DOHH2 (cell line): ENCODE data around the gene MRPS34.

Experiments used
- H3F3A ChIP-seq: fragments of 200-600 bp; sonication (generic), shearing (Covaris generic); 2 replicates; pipeline ENCODE4 v1.6.0; 2016; ENCODE audit warnings: antibody characterized with exemption, mild to moderate bottlenecking; ENCODE audit not compliant: control insufficient read depth, insufficient read depth
- H3K27ac ChIP-seq: fragments of 200-600 bp; sonication (generic); 2 replicates; pipeline ENCODE4 v1.5.1; 2014; ENCODE audit warnings: low read depth, mild to moderate bottlenecking, low read length, moderate library complexity
- H3K27me3 ChIP-seq: fragments of 200-600 bp; sonication (generic); 2 replicates; pipeline ENCODE4 v1.6.1; 2014; ENCODE audit warnings: mild to moderate bottlenecking, low read length, mixed read lengths; ENCODE audit not compliant: control insufficient read depth
- H3K36me3 ChIP-seq: fragments of 200-600 bp; sonication (generic); 2 replicates; pipeline ENCODE4 v1.6.1; 2014; ENCODE audit warnings: mild to moderate bottlenecking, low read length, moderate library complexity, mixed read lengths; ENCODE audit not compliant: control insufficient read depth
- H3K4me1 ChIP-seq: fragments of 200-600 bp; sonication (generic); 2 replicates; pipeline ENCODE4 v1.6.1; 2014; ENCODE audit warnings: mild to moderate bottlenecking, low read length, mixed read lengths; ENCODE audit not compliant: control insufficient read depth
- H3K4me2 ChIP-seq: fragments of 200-600 bp; sonication (generic); 2 replicates; pipeline ENCODE4 v1.6.0; 2014; ENCODE audit warnings: mild to moderate bottlenecking, low read length, moderate library complexity
- H3K4me3 ChIP-seq: fragments of 200-600 bp; sonication (generic); 2 replicates; pipeline ENCODE4 v1.5.1; 2014; ENCODE audit warnings: mild to moderate bottlenecking, low read length, mixed read lengths
- H3K79me2 ChIP-seq: fragments of 200-600 bp; sonication (generic); 2 replicates; pipeline ENCODE4 v1.6.1; 2014; ENCODE audit warnings: mild to moderate bottlenecking, low read length, mixed read lengths; ENCODE audit not compliant: control insufficient read depth
- H3K9me2 ChIP-seq: fragments of 200-600 bp; sonication (generic); replicated peaks from 2 replicates; pipeline ENCODE4 v1.6.1; 2014; ENCODE audit warnings: mild to moderate bottlenecking, low read length, mixed read lengths; ENCODE audit not compliant: control insufficient read depth
- H3K9me3 ChIP-seq: fragments of 200-600 bp; sonication (generic); 2 replicates; pipeline ENCODE4 v1.6.1; 2014; ENCODE audit warnings: antibody characterized with exemption, low read length, mixed read lengths; ENCODE audit not compliant: control insufficient read depth, insufficient read depth
- H4K20me1 ChIP-seq: fragments of 200-600 bp; sonication (generic); 2 replicates; pipeline ENCODE4 v1.6.0; 2014; ENCODE audit warnings: low read depth, mild to moderate bottlenecking, antibody characterized with exemption, low read length, moderate library complexity; ENCODE audit not compliant: control insufficient read depth, insufficient read depth
- EZH2phosphoT487 ChIP-seq: fragments of 200-600 bp; sonication (generic); IDR thresholded peaks from 2 replicates; pipeline ENCODE4 v1.6.1; 2017; ENCODE audit warnings: borderline replicate concordance, mild to moderate bottlenecking, antibody characterized with exemption, low read length, moderate library complexity, mixed read lengths
- TF ChIP-seq, protein P1 (sequence below): fragments of 200-600 bp; sonication (generic); IDR thresholded peaks from one replicate; pipeline ENCODE4 v1.5.1; 2014; ENCODE audit warnings: antibody characterized with exemption, mild to moderate bottlenecking, low read depth, low read length; ENCODE audit not compliant: poor library complexity, severe bottlenecking

Gene MRPS34

DNA sequence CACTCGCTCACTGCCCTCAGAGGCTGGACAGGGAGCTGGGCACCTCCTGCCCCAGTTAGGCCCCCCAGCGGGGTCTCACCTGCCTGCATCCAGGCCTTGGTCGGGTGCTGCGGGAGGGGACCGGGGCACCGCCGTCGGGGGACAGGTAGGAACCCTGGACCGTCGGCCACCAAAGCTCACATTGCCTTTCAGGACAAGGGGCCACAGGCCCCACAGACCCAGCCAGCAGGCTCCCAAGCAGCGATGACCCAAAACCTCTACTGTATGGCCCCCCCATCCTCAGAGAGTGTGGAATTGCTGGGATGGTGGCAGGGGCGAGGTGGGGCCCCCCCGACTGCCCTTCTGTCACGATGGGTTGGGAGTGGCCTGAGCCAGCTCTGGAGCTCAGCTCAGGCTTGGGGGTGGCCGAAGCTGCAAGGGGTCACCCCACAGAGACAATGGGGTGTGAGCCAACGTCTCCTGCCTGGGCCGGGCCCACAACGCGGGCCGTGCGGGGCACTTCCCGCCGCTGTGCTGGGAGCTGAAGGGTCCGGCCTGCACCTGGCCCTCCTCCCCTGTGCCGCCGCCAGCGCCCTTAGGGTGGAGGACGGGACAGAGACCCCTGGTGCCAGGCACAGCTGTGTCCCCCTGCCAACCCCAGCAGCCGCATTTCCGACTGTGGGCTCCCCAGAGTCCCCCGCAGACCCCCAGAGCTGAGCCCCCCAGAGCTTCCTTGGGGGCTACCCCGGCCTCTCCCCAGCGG is 20.1 kb upstream of the MRPS34 start:
- H3K4me3 ChIP-seq: no peak overlapping the region
- peaks cover 2% of the 10 kb centered on the region; the same call in 1 of the 2 replicates for H3K9me3 ChIP-seq
- H3K36me3 ChIP-seq: peaks cover 7% of the 10 kb centered on the region; the same call in 1 of the 2 replicates
- no peaks in the 10 kb centered on the region for H3K27me3 ChIP-seq
- H3K9me2 ChIP-seq: no peaks in the 10 kb centered on the region
- TF ChIP-seq, protein P1, sequence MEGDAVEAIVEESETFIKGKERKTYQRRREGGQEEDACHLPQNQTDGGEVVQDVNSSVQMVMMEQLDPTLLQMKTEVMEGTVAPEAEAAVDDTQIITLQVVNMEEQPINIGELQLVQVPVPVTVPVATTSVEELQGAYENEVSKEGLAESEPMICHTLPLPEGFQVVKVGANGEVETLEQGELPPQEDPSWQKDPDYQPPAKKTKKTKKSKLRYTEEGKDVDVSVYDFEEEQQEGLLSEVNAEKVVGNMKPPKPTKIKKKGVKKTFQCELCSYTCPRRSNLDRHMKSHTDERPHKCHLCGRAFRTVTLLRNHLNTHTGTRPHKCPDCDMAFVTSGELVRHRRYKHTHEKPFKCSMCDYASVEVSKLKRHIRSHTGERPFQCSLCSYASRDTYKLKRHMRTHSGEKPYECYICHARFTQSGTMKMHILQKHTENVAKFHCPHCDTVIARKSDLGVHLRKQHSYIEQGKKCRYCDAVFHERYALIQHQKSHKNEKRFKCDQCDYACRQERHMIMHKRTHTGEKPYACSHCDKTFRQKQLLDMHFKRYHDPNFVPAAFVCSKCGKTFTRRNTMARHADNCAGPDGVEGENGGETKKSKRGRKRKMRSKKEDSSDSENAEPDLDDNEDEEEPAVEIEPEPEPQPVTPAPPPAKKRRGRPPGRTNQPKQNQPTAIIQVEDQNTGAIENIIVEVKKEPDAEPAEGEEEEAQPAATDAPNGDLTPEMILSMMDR: no peak
- TF ChIP-seq EZH2phosphoT487: no peak
- no peaks in the 10 kb centered on the region for H3K4me1 ChIP-seq
- H4K20me1 ChIP-seq: no peaks in the 10 kb centered on the region
- no peaks in the 10 kb centered on the region for H3F3A ChIP-seq
- no peak overlapping the region for H3K27ac ChIP-seq
- no peak overlapping the region for H3K4me2 ChIP-seq
- H3K79me2 ChIP-seq: no peaks in the 10 kb centered on the region

DNA sequence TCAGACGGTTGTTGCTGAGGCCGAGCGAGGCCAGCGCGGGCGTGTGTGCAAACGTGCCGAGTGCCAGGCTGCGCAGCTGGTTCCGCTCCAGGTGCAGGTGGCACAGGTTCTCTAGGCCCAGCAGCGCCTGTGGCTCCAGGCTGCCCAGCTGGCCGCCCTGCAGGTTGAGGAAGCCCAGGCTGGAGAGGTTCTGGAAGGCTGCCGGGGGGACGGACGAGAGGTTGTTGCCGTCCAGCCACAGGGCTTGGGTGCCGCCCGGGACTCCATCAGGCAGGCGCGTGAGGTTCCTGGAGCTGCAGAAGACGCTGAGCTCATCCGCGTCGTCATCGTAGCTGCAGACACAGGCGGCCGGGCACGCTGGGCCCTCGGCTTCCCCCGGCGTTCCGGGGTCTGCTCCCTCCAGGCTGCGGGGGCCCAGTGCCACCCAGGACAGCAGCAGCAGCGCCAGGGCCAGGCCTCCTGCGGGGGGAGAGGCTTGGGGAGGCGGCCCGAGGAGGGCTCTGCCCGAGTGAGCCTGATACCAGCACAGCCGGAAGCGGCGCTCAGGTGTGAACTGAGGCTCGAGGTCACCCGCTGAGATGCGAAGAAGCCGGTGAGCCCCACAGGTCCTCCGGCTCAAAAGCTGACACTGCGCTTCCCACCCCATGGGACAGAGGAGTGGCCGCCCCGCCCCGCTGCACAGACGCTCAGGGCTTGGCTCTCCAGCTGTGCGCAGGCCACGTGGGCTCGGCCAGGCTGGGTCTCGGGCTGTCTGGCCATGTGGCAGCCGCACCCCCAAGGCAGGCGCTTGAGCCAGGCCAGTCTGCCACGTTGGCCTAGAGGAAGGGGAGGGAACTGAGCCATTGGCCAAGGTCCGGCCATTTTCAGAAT is 19.2 kb upstream of the MRPS34 start:
- Histone ChIP-seq H3K4me2 (no peak overlapping the region), H3K27me3 (no peaks in the 10 kb centered on the region), H3K4me1 (no peaks in the 10 kb centered on the region), H3K79me2 (peaks cover 8% of the 10 kb centered on the region), H3K9me3 (no peaks in the 10 kb centered on the region), H3K9me2 (no peaks in the 10 kb centered on the region), H3K27ac (no peak overlapping the region), H3K36me3 (peaks cover 7% of the 10 kb centered on the region; the same call in 1 of the 2 replicates), H4K20me1 (no peaks in the 10 kb centered on the region), H3K4me3 (no peak overlapping the region), H3F3A (no peaks in the 10 kb centered on the region)
- TF ChIP-seq EZH2phosphoT487: no peak
- TF ChIP-seq, protein P1: no peak

DNA sequence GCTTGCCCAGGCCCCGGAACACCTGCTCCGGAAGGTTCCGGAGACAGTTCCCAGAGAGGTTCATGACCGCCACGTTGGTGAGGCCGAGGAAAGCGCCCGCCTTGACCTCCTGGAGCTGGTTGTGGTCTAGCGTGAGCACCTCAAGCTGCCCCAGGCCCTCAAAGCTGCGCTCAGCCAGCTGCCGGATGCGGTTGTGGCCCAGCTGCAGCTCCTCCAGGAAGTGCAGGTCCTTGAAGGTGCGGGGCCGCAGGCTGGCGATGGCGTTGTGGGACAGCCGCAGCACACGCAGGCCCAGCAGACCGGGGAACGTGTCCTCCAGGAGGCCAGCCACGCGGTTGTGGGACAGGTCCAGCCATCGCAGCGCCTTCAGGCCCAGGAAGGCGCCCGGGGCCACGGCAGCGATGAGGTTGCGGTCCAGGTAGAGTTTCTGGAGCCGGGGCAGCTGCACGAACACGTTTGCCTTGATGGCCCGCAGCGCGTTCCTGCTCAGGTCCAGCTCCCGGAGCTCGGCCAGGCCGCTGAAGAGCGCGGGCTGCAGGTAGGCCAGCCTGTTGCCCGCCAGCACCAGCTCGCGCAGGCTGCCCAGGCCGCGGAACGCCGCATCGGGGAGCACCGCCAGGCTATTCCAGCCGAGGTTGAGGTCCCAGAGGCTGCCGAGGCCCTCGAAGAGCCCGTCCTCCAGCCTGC is 18.5 kb upstream of the MRPS34 start:
- no peaks in the 10 kb centered on the region for H3K4me1 ChIP-seq
- H3K27me3 ChIP-seq: no peaks in the 10 kb centered on the region
- no peak overlapping the region for H3K27ac ChIP-seq
- H3K4me3 ChIP-seq: no peak overlapping the region
- H3K79me2 ChIP-seq: peaks cover 15% of the 10 kb centered on the region
- H3F3A ChIP-seq: no peaks in the 10 kb centered on the region
- H3K9me2 ChIP-seq: no peaks in the 10 kb centered on the region
- peaks cover 10% of the 10 kb centered on the region; the same call in 1 of the 2 replicates for H3K36me3 ChIP-seq
- H4K20me1 ChIP-seq: no peaks in the 10 kb centered on the region
- TF ChIP-seq, protein P1: no peak
- no peak for TF ChIP-seq EZH2phosphoT487
- H3K9me3 ChIP-seq: no peaks in the 10 kb centered on the region
- H3K4me2 ChIP-seq: no peak overlapping the region
